Prostate gland (tissue), 2 donors: ENCODE results near the gene SMCO4. TPM values are rescaled to one million over a fixed set of nuclear protein-coding genes. Genes with fewer than 3 reads are reported as not detected.

Experiments used
- DNase-seq: peaks from one replicate; pipeline ENCODE4 v3.0.0-alpha.2; 2019; ENCODE audit warnings: low spot score
- H3K27ac ChIP-seq, 2 donors: fragments of 200-600 bp; sonication (generic); 2 replicates each; pipeline ENCODE4 v1.5.1; 2017 to 2019
- H3K27me3 ChIP-seq: fragments of 200-600 bp; sonication (generic); replicated peaks from 2 replicates; pipeline ENCODE4 v1.5.1; 2019; ENCODE audit not compliant: insufficient read depth
- H3K36me3 ChIP-seq, 2 donors: fragments of 200-600 bp; sonication (generic); 1 replicate in 1 of 2; 2 replicates in 1 of 2; pipeline versions ENCODE4 v1.5.1 to v1.8.1; 2017 to 2019
- H3K4me1 ChIP-seq: fragments of 200-600 bp; sonication (generic); replicated peaks from 2 replicates; pipeline ENCODE4 v1.5.1; 2019
- H3K4me3 ChIP-seq, 2 donors: fragments of 200-600 bp; sonication (generic); 2 replicates each; pipeline ENCODE4 v1.5.1; 2017 to 2019
- H3K9me3 ChIP-seq: fragments of 200-600 bp; sonication (generic); 2 replicates; pipeline ENCODE4 v1.5.1; 2017
- CTCF ChIP-seq, 4 experiments: fragments of 200-600 bp in 2 of 4; fragments of 450-650 bp in 2 of 4; sonication (generic) in 2 of 4; IDR thresholded peaks; 1 replicate in 3 of 4; 2 replicates in 1 of 4; pipeline ENCODE4 v1.5.1; 2016 to 2019; ENCODE audit warnings: antibody characterized with exemption in 4 of 4, mild to moderate bottlenecking in 2 of 4, moderate library complexity in 2 of 4
- POLR2A ChIP-seq: fragments of 450-650 bp; IDR thresholded peaks from one replicate; pipeline ENCODE4 v1.6.1; 2016; ENCODE audit warnings: antibody characterized with exemption, mild to moderate bottlenecking
- POLR2AphosphoS5 ChIP-seq: sonication (generic); formaldehyde crosslinking; IDR thresholded peaks from one replicate; pipeline ENCODE4 v1.6.1; 2017; ENCODE audit warnings: antibody characterized with exemption
- WGBS: methylation state at CpG from one replicate; pipeline ENCODE4 v1.1.5; 2018; 5-methylcytosine and 5-hydroxymethylcytosine counted together
- intact Hi-C: fragments of 100-400 bp; cut with DNase I; formaldehyde crosslinking; loops from one replicate; pipeline ENCODE4 v1.14.2; 2022
- total RNA-seq, 2 donors: library from RNA; depleted of rRNA; stranded (reverse); fragments of >200 nt; gene quantifications; one replicate each; pipeline ENCODE4 v1.1.0, GENCODE V29; 2016

Gene SMCO4
- total RNA-seq, 2 donors from 2014 or later, result 63.8 to 140 TPM

GRCh38 chr11:93491973-93492372 lies 51.2 kb downstream of the SMCO4 start:
- H3K4me3 ChIP-seq, result no peak overlapping the region
- DNase-seq, result no peak
- intact Hi-C loops, result no loop called here
- H3K36me3 ChIP-seq, result no peaks in the 10 kb centered on the region
- 77% methylated on average over 5 of the region's 5 CpGs for WGBS
- TF ChIP-seq POLR2AphosphoS5 (no peak), POLR2A (no peak), CTCF (IDR thresholded peaks at IDR 0.05) (no peak)
- peak overlapping the region in 1 of 2 donors; percentile 46 for H3K27ac ChIP-seq
- no peaks in the 10 kb centered on the region for H3K27me3 ChIP-seq
- H3K9me3 ChIP-seq, result no peaks in the 10 kb centered on the region
- peaks cover 23% of the 10 kb centered on the region for H3K4me1 ChIP-seq

- no peak for DNase-seq
- 37% methylated on average over 5 of the region's 5 CpGs for WGBS
- no peak for TF ChIP-seq POLR2AphosphoS5
- TF ChIP-seq CTCF (IDR thresholded peaks at IDR 0.05), result no peak
- no peak for TF ChIP-seq POLR2A
- H3K9me3 ChIP-seq, result no peaks in the 10 kb centered on the region
- intact Hi-C loops, result no loop called here
- H3K36me3 ChIP-seq, result no peaks in the 10 kb centered on the region
- H3K27me3 ChIP-seq, result no peaks in the 10 kb centered on the region
- H3K27ac ChIP-seq, result peak overlapping the region in 1 of 2 donors; percentile 46
- no peak overlapping the region for H3K4me3 ChIP-seq
- peaks cover 24% of the 10 kb centered on the region for H3K4me1 ChIP-seq
These were observed 52.1 kb downstream of the SMCO4 start for GRCh38 chr11:93490996-93491618.

GRCh38 chr11:93489841-93490240 lies 53.4 kb downstream of the SMCO4 start:
- TF ChIP-seq POLR2AphosphoS5 (no peak), POLR2A (no peak), CTCF (IDR thresholded peaks at IDR 0.05) (no peak)
- peak overlapping the region in 1 of 2 donors; percentile 30 for H3K27ac ChIP-seq
- peaks cover 24% of the 10 kb centered on the region for H3K4me1 ChIP-seq
- 39% methylated on average over 3 of the region's 3 CpGs for WGBS
- H3K36me3 ChIP-seq, result no peaks in the 10 kb centered on the region
- intact Hi-C loops, result no loop called here
- H3K27me3 ChIP-seq, result no peaks in the 10 kb centered on the region
- H3K4me3 ChIP-seq, result no peak overlapping the region
- H3K9me3 ChIP-seq, result no peaks in the 10 kb centered on the region
- DNase-seq, result no peak

GRCh38 chr11:93487032-93487483 lies 56.1 kb downstream of the SMCO4 start:
- intact Hi-C loops, result no loop called here
- 38% methylated on average over 7 of the region's 7 CpGs for WGBS
- H3K4me1 ChIP-seq, result peaks cover 15% of the 10 kb centered on the region
- no peaks in the 10 kb centered on the region for H3K27me3 ChIP-seq
- H3K4me3 ChIP-seq, result no peak overlapping the region
- no peaks in the 10 kb centered on the region for H3K9me3 ChIP-seq
- TF ChIP-seq POLR2AphosphoS5 (no peak), CTCF (IDR thresholded peaks at IDR 0.05) (no peak), POLR2A (no peak)
- no peaks in the 10 kb centered on the region for H3K36me3 ChIP-seq
- DNase-seq, result no peak
- no peak overlapping the region for H3K27ac ChIP-seq

GRCh38 chr11:93485983-93486382 lies 57.2 kb downstream of the SMCO4 start:
- Histone ChIP-seq H3K4me3 (no peak overlapping the region), H3K9me3 (no peaks in the 10 kb centered on the region), H3K4me1 (peaks cover 4% of the 10 kb centered on the region), H3K27me3 (no peaks in the 10 kb centered on the region), H3K36me3 (no peaks in the 10 kb centered on the region), H3K27ac (no peak overlapping the region)
- TF ChIP-seq POLR2AphosphoS5 (no peak), CTCF (IDR thresholded peaks at IDR 0.05) (no peak), POLR2A (no peak)
- no peak for DNase-seq
- 100% methylated on average over 2 of the region's 2 CpGs for whole genome bisulfite sequencing
- intact Hi-C loops, result no loop called here
